HepG2 (cell line): Measurements from ENCODE around the gene MLLT11. TPM values are rescaled to one million over a fixed set of nuclear protein-coding genes. Genes with fewer than 3 reads are reported as not detected.
A peak's percentile ranks its signal among the peaks of the same experiment; 100 is the strongest.

ENCODE experiments used
- CHCHD3 ChIP-seq: sonication (generic); formaldehyde crosslinking; IDR thresholded peaks from 2 replicates; pipeline ENCODE4 v1.8.0; 2022; ENCODE audit warnings: mild to moderate bottlenecking, missing genetic modification reagents, moderate library complexity
- DBP ChIP-seq: sonication (generic); formaldehyde crosslinking; IDR thresholded peaks from 2 replicates; pipeline ENCODE4 v1.4.0; 2020; ENCODE audit warnings: missing genetic modification reagents; ENCODE audit errors: not compliant biosample characterization
- FOXJ3 ChIP-seq: sonication (generic); formaldehyde crosslinking; IDR thresholded peaks from 2 replicates; pipeline ENCODE4 v1.4.0; 2020; ENCODE audit warnings: missing genetic modification reagents, mild to moderate bottlenecking, borderline replicate concordance
- GFI1 ChIP-seq: sonication (generic); formaldehyde crosslinking; IDR thresholded peaks from 2 replicates; pipeline ENCODE4 v1.5.0; 2020; ENCODE audit warnings: missing genetic modification reagents, mild to moderate bottlenecking, borderline replicate concordance
- HNF1B ChIP-seq: sonication (generic); formaldehyde crosslinking; IDR thresholded peaks from 2 replicates; pipeline ENCODE4 v1.5.1; 2020; ENCODE audit warnings: mild to moderate bottlenecking, moderate library complexity, missing genetic modification reagents
- KAT7 ChIP-seq: IDR thresholded peaks from 2 replicates; pipeline ENCODE4 v1.6.1; 2018; ENCODE audit warnings: borderline replicate concordance, missing compliant biosample characterization
- KLF6 ChIP-seq: IDR thresholded peaks from 2 replicates; pipeline ENCODE4 v1.8.0; 2016; ENCODE audit warnings: missing biosample characterization, missing genetic modification reagents
- KLF9 ChIP-seq: IDR thresholded peaks from 2 replicates; pipeline ENCODE4 v1.6.1; 2016; ENCODE audit warnings: low read depth
- MEIS2 ChIP-seq: sonication (generic); formaldehyde crosslinking; IDR thresholded peaks from 2 replicates; pipeline ENCODE4 v1.9.0; 2021; ENCODE audit warnings: mild to moderate bottlenecking, missing genetic modification reagents
- NFKB2 ChIP-seq: sonication (generic); formaldehyde crosslinking; IDR thresholded peaks from 2 replicates; pipeline ENCODE4 v1.4.0; 2020; ENCODE audit warnings: missing genetic modification reagents, borderline replicate concordance
- PHF20 ChIP-seq: sonication (generic); formaldehyde crosslinking; IDR thresholded peaks from 2 replicates; pipeline ENCODE4 v1.5.0; 2020; ENCODE audit warnings: mild to moderate bottlenecking, missing genetic modification reagents
- PRPF4 ChIP-seq: fragments of 200-400 bp; formaldehyde crosslinking; IDR thresholded peaks from 2 replicates; pipeline ENCODE4 v1.6.1; 2016; ENCODE audit warnings: low read length, low read depth; ENCODE audit not compliant: poor library complexity, severe bottlenecking
- RBFOX2 ChIP-seq: fragments of 200-400 bp; formaldehyde crosslinking; IDR thresholded peaks from 2 replicates; pipeline ENCODE4 v1.6.1; 2017; ENCODE audit warnings: low read depth, mild to moderate bottlenecking, low read length
- RNF2 ChIP-seq: fragments of 450-650 bp; conservative IDR thresholded peaks from 2 replicates; pipeline ENCODE4 v1.6.1; 2016; ENCODE audit warnings: low read depth
- SAP130 ChIP-seq: IDR thresholded peaks from 2 replicates; pipeline ENCODE4 v1.6.1; 2016; ENCODE audit warnings: low read depth
- SATB2 ChIP-seq: sonication (generic); formaldehyde crosslinking; IDR thresholded peaks from 2 replicates; pipeline ENCODE4 v1.5.0; 2020; ENCODE audit warnings: missing genetic modification reagents
- TRAFD1 ChIP-seq: sonication (generic); formaldehyde crosslinking; IDR thresholded peaks from 2 replicates; pipeline ENCODE4 v1.5.1; 2020; ENCODE audit warnings: missing genetic modification reagents, mild to moderate bottlenecking, borderline replicate concordance
- ZBTB42 ChIP-seq: sonication (generic); formaldehyde crosslinking; IDR thresholded peaks from 2 replicates; pipeline ENCODE4 v1.5.0; 2020; ENCODE audit warnings: mild to moderate bottlenecking, missing genetic modification reagents
- ZEB1 ChIP-seq: IDR thresholded peaks from 2 replicates; pipeline ENCODE4 v1.6.1; 2012; ENCODE audit warnings: mild to moderate bottlenecking, low read depth, inconsistent platforms; ENCODE audit not compliant: insufficient replicate concordance
- ZNF382 ChIP-seq: sonication (generic); formaldehyde crosslinking; IDR thresholded peaks from 2 replicates; pipeline ENCODE4 v1.5.0; 2020; ENCODE audit warnings: missing genetic modification reagents, mild to moderate bottlenecking, borderline replicate concordance
- ZNF530 ChIP-seq: sonication (generic); formaldehyde crosslinking; IDR thresholded peaks from 2 replicates; pipeline ENCODE4 v1.5.0; 2020; ENCODE audit warnings: low read depth, mild to moderate bottlenecking, missing genetic modification reagents
- ZNF580 ChIP-seq: IDR thresholded peaks from 2 replicates; pipeline ENCODE4 v1.6.1; 2016; ENCODE audit warnings: low read depth, borderline replicate concordance
- ZNF589 ChIP-seq: sonication (generic); formaldehyde crosslinking; conservative IDR thresholded peaks from 2 replicates; pipeline ENCODE4 v1.8.0; 2022; ENCODE audit warnings: mild to moderate bottlenecking, moderate library complexity, missing genetic modification reagents
- ZNF749 ChIP-seq: sonication (generic); formaldehyde crosslinking; IDR thresholded peaks from 2 replicates; pipeline ENCODE4 v1.8.0; 2022; ENCODE audit warnings: mild to moderate bottlenecking, missing genetic modification reagents, moderate library complexity, borderline replicate concordance
- polyA plus RNA-seq, 8 experiments: library from polyadenylated mRNA; depleted of rRNA in 3 of 8; stranded (reverse) in 7 of 8; unstranded in 1 of 8; fragments of >200 nt; fragmentation: Illumina TruSeq in 4 of 8; extraction: Trizol in 4 of 8; gene quantifications; 2 replicates each; pipeline versions ENCODE4 v1.2.1 to v1.2.3, GENCODE V29; 2011 to 2016; ENCODE audit warnings: low read depth in 4 of 8, missing spikeins in 1 of 8, mixed read lengths in 1 of 8; ENCODE audit not compliant: insufficient read depth in 1 of 8
- total RNA-seq, 5 experiments: library from RNA; depleted of rRNA; stranded (reverse); fragments of >200 nt; fragmentation: Illumina TruSeq; extraction: Trizol; gene quantifications; 2 replicates each; pipeline ENCODE4 v1.2.3, GENCODE V29; 2016; ENCODE audit warnings: low read depth in 1 of 5

Gene MLLT11
- total and polyA plus RNA-seq, 2 of the 13 experiments (the other 11 are each of a cell fraction or from before 2014, with no cell fraction given) = 0.21 to 0.22 TPM

GRCh38 chr1:151047591-151047924 lies 12.6 kb upstream of the MLLT11 start, which contains the start of gene C1orf56 (continued):
- TF ChIP-seq PHF20 (CRISPR knock-in tag) (no peak), ZEB1 (no peak), HNF1B (CRISPR knock-in tag) (peak; percentile 35; the same call in 1 of the 2 replicates), ZNF589 (CRISPR knock-in tag) (no peak), SATB2 (no peak), ZNF530 (no peak), ZNF580 (no peak), KLF6 (CRISPR knock-in tag) (no peak), KAT7 (0 out of 2 replicates have a peak, but pooled peaks have one; percentile 15), ZBTB42 (CRISPR knock-in tag) (no peak), MEIS2 (CRISPR knock-in tag) (no peak), RBFOX2 (peak; percentile 81), GFI1 (CRISPR knock-in tag) (no peak), ZNF382 (no peak), NFKB2 (CRISPR knock-in tag) (no peak), RNF2 (no peak), ZNF749 (CRISPR knock-in tag) (no peak), SAP130 (CRISPR knock-in tag) (peak; percentile 80), CHCHD3 (no peak), KLF9 (CRISPR knock-in tag) (no peak), TRAFD1 (no peak), PRPF4 (no peak), DBP (no peak), FOXJ3 (CRISPR knock-in tag) (no peak)
